Esophagus squamous epithelium (tissue), 4 donors: Measurements from ENCODE around the gene CCDC107.

Experiments
- POLR2A ChIP-seq, 4 donors: fragments of 450-650 bp; IDR thresholded peaks; one replicate each; pipeline ENCODE4 v1.6.1; 2017; ENCODE audit warnings: antibody characterized with exemption in 4 of 4, mild to moderate bottlenecking in 4 of 4, moderate library complexity in 3 of 4
- TF ChIP-seq, protein P1 (sequence below), 6 experiments: fragments of 450-650 bp in 4 of 6; fragments of 200-600 bp in 2 of 6; sonication (generic) in 2 of 6; IDR thresholded peaks; one replicate each; pipeline ENCODE4 v1.5.1; 2016 to 2019; ENCODE audit warnings: antibody characterized with exemption in 6 of 6, mild to moderate bottlenecking in 4 of 6, moderate library complexity in 4 of 6

DNA sequence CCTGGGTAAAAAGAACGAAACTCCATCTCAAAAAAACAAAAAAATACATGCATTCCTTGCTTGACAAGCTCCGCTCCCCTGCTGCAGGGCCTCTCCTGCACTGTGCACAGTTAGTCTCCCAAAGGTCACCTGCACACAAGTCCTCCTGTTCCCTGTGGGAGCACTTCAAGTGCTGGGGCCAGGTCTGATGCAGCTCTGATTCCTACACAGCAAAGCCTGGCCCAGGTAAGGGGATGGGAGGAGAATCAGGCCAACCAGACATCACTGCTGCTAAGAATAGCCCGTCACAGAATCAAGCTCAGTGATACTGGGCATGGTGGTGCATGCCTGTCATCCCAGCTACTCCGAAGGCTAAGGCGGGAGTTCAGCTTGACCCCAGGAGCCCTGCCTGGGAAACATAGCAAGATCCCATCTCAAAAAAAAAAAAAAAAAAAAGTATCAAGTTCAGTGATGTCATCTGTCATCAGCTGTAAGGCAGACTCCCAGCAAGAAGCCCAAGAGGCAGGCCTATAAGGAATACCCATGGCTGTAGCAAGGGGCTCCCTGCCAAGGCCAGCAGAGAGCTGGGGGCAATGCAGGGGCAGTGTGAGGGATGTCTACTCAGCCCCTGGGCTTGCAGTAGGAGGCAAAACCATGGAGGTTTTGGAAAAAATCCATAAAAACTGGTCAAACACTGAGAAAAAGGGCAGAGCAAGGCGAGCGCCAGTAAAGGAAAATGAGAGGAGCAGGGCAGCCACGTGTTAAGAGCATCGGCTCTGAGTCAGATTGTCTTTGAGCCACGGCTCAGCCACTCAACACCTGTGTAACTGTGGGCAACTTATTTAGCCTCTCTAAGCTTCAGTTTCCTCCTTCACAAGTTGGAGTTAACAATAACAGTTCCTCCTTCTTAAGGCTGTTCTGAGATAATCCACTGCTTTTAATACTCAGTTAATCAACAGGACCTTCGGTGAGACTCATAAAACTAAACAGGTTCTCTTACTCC lies 28.4 kb downstream of the CCDC107 start:
- TF ChIP-seq, protein P1, sequence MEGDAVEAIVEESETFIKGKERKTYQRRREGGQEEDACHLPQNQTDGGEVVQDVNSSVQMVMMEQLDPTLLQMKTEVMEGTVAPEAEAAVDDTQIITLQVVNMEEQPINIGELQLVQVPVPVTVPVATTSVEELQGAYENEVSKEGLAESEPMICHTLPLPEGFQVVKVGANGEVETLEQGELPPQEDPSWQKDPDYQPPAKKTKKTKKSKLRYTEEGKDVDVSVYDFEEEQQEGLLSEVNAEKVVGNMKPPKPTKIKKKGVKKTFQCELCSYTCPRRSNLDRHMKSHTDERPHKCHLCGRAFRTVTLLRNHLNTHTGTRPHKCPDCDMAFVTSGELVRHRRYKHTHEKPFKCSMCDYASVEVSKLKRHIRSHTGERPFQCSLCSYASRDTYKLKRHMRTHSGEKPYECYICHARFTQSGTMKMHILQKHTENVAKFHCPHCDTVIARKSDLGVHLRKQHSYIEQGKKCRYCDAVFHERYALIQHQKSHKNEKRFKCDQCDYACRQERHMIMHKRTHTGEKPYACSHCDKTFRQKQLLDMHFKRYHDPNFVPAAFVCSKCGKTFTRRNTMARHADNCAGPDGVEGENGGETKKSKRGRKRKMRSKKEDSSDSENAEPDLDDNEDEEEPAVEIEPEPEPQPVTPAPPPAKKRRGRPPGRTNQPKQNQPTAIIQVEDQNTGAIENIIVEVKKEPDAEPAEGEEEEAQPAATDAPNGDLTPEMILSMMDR (IDR thresholded peaks at IDR 0.05): no peak
- no peak for TF ChIP-seq POLR2A (IDR thresholded peaks at IDR 0.05)
